Prostate gland (tissue), 2 donors: ENCODE data around the gene ALDH3A2. TPM values are rescaled to one million over a fixed set of nuclear protein-coding genes. Genes with fewer than 3 reads are reported as not detected.

ENCODE experiments used
- DNase-seq: peaks from one replicate; pipeline ENCODE4 v3.0.0-alpha.2; 2019; ENCODE audit warnings: low spot score
- H3K27ac ChIP-seq, 2 donors: fragments of 200-600 bp; sonication (generic); 2 replicates each; pipeline ENCODE4 v1.5.1; 2017 to 2019
- H3K27me3 ChIP-seq: fragments of 200-600 bp; sonication (generic); replicated peaks from 2 replicates; pipeline ENCODE4 v1.5.1; 2019; ENCODE audit not compliant: insufficient read depth
- H3K36me3 ChIP-seq, 2 donors: fragments of 200-600 bp; sonication (generic); 1 replicate in 1 of 2; 2 replicates in 1 of 2; pipeline versions ENCODE4 v1.5.1 to v1.8.1; 2017 to 2019
- H3K4me1 ChIP-seq: fragments of 200-600 bp; sonication (generic); replicated peaks from 2 replicates; pipeline ENCODE4 v1.5.1; 2019
- H3K4me3 ChIP-seq, 2 donors: fragments of 200-600 bp; sonication (generic); 2 replicates each; pipeline ENCODE4 v1.5.1; 2017 to 2019
- H3K9me3 ChIP-seq: fragments of 200-600 bp; sonication (generic); 2 replicates; pipeline ENCODE4 v1.5.1; 2017
- POLR2A ChIP-seq: fragments of 450-650 bp; IDR thresholded peaks from one replicate; pipeline ENCODE4 v1.6.1; 2016; ENCODE audit warnings: antibody characterized with exemption, mild to moderate bottlenecking
- POLR2AphosphoS5 ChIP-seq: sonication (generic); formaldehyde crosslinking; IDR thresholded peaks from one replicate; pipeline ENCODE4 v1.6.1; 2017; ENCODE audit warnings: antibody characterized with exemption
- WGBS: methylation state at CpG from one replicate; pipeline ENCODE4 v1.1.5; 2018; 5-methylcytosine and 5-hydroxymethylcytosine counted together
- intact Hi-C: fragments of 100-400 bp; cut with DNase I; formaldehyde crosslinking; loops from one replicate; pipeline ENCODE4 v1.14.2; 2022
- total RNA-seq, 2 donors: library from RNA; depleted of rRNA; stranded (reverse); fragments of >200 nt; gene quantifications; one replicate each; pipeline ENCODE4 v1.1.0, GENCODE V29; 2016
- TF ChIP-seq, protein P1 (sequence below), 4 experiments: fragments of 200-600 bp in 2 of 4; fragments of 450-650 bp in 2 of 4; sonication (generic) in 2 of 4; IDR thresholded peaks; 1 replicate in 3 of 4; 2 replicates in 1 of 4; pipeline ENCODE4 v1.5.1; 2016 to 2019; ENCODE audit warnings: antibody characterized with exemption in 4 of 4, mild to moderate bottlenecking in 2 of 4, moderate library complexity in 2 of 4

ALDH3A2 gene
- total RNA-seq, 2 donors from 2014 or later = 202 to 357 TPM

DNA sequence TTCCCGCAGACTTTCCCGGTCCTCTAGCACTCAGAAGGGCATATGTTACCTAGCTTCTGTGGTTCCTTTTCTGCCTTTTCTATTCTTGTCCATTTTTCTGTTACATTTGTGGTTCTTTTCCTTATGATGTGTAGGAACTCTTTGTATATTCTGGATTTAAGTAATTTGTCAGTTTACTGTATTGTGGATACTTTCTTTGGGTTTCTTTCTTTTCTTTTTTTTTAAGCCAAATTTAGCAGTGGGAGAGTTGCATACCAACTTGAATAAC lies 657 bp downstream of the ALDH3A2 start:
- H3K27ac ChIP-seq = peak overlapping the region; percentile 95 to 97
- intact Hi-C loops = loop anchor here (5.0 kb wide), 3 partner anchors 78 to 272 kb away; partner anchors contain the start of gene MAPK7
- peaks cover 20% of the 10 kb centered on the region for H3K4me1 ChIP-seq

DNA sequence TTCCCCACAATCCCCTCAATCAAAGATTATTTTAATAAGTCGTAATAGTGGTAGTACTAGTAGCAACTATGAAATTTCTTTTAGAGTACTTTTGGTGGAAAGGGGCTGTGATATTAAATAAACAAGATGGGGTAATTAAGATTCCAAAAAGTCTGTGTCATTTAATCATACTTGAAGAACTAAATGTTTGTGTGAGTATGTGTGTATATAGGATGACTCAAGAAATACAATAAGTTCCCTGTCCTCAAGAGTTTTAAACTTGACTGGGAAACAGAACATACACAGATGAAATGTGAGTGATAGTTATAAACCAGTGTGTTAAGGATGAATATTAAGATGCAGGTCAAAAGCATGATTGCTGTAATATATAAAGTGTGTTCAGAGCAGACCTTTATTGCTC lies 2.3 kb downstream of the ALDH3A2 start:
- H3K4me3 ChIP-seq = peak overlapping the region; percentile 69 to 71
- TF ChIP-seq POLR2AphosphoS5 = no peak
- no peak for TF ChIP-seq POLR2A
- TF ChIP-seq, protein P1, sequence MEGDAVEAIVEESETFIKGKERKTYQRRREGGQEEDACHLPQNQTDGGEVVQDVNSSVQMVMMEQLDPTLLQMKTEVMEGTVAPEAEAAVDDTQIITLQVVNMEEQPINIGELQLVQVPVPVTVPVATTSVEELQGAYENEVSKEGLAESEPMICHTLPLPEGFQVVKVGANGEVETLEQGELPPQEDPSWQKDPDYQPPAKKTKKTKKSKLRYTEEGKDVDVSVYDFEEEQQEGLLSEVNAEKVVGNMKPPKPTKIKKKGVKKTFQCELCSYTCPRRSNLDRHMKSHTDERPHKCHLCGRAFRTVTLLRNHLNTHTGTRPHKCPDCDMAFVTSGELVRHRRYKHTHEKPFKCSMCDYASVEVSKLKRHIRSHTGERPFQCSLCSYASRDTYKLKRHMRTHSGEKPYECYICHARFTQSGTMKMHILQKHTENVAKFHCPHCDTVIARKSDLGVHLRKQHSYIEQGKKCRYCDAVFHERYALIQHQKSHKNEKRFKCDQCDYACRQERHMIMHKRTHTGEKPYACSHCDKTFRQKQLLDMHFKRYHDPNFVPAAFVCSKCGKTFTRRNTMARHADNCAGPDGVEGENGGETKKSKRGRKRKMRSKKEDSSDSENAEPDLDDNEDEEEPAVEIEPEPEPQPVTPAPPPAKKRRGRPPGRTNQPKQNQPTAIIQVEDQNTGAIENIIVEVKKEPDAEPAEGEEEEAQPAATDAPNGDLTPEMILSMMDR (IDR thresholded peaks at IDR 0.05) = no peak
- intact Hi-C loops = loop anchor here (5.0 kb wide), 1 partner anchor 139 kb away; no protein-coding TSS in a partner anchor
- H3K4me1 ChIP-seq = peaks cover 20% of the 10 kb centered on the region
- H3K27ac ChIP-seq = peak overlapping the region; percentile 95 to 97
- no peak for DNase-seq
- H3K36me3 ChIP-seq = peaks cover 0 to 7% of the 10 kb centered on the region in 2 donors
- no peaks in the 10 kb centered on the region for H3K9me3 ChIP-seq
- H3K27me3 ChIP-seq = no peaks in the 10 kb centered on the region
- 75% methylated on average over 1 of the region's 1 CpG for WGBS

More for the DNA sequence above, 657 bp downstream of the ALDH3A2 start:
- DNase-seq = no peak
- no peaks in the 10 kb centered on the region for H3K27me3 ChIP-seq
- TF ChIP-seq POLR2AphosphoS5 = no peak
- no peak for TF ChIP-seq POLR2A
- WGBS = 0% methylated on average over 2 of the region's 2 CpGs
- H3K9me3 ChIP-seq = no peaks in the 10 kb centered on the region
- H3K4me3 ChIP-seq = peak overlapping the region; percentile 69 to 71
- peaks cover 0 to 7% of the 10 kb centered on the region in 2 donors for H3K36me3 ChIP-seq

DNA sequence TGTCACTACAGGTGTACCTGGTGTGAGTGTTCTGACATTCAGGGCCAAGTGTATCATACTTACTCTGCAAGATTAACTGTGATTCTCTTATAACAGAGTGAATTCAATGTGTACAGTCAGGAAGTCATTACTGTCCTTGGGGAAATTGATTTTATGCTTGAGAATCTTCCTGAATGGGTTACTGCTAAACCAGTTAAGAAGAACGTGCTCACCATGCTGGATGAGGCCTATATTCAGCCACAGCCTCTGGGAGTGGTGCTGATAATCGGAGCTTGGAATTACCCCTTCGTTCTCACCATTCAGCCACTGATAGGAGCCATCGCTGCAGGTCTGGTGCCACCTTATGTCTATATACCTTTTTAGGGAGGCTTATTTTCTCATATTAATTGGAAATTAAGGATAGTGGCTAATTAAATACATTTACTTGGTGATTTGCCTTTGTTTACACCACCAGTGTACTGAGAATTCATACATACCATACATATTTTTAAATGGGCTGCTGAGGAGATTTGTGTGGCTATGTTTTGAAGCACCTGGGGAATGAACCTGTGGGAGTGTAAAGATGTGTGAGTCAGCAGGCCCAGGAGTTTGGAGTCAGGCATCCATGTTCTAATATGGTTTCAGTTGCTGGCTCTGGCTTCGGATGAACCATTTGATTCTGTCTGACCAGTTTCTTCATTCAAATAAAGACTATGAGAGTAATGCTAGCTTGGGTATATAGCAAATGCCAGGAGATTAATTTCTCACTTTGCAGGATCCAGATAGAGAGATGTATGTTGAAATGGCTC lies 3.1 kb downstream of the ALDH3A2 start:
- Histone ChIP-seq H3K4me3 (peak overlapping the region; percentile 69 to 71), H3K9me3 (no peaks in the 10 kb centered on the region), H3K4me1 (peaks cover 20% of the 10 kb centered on the region), H3K27me3 (no peaks in the 10 kb centered on the region), H3K36me3 (peaks cover 0 to 7% of the 10 kb centered on the region in 2 donors), H3K27ac (peak overlapping the region; percentile 61 to 97)
- WGBS = 58% methylated on average over 5 of the region's 5 CpGs
- DNase-seq = no peak
- intact Hi-C loops = loop anchor here (5.0 kb wide), 1 partner anchor 139 kb away; no protein-coding TSS in a partner anchor
- TF ChIP-seq POLR2A = no peak
- no peak for TF ChIP-seq POLR2AphosphoS5
- TF ChIP-seq, protein P1 (IDR thresholded peaks at IDR 0.05) = no peak

DNA sequence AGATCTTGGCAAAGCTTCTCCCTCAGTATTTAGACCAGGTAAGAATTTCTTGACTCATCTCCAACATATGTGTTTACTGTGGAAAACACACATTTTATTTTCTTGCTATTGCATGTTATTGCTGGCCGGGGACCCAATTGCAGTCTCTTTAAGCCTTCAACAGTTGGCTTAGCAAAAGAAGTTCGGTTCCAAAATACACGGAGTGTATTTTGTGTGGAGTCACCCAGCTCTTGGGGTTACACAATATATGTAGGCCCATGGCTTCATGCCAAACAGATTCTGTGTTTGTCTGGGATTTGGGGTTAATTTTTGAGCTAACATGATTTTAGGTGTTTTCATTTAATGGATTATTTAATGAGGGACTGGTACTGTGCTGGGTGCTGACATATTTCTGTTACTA lies 4.0 kb downstream of the ALDH3A2 start:
- Histone ChIP-seq H3K36me3 (peaks cover 0 to 7% of the 10 kb centered on the region in 2 donors), H3K4me3 (no peak overlapping the region), H3K4me1 (peaks cover 16% of the 10 kb centered on the region), H3K9me3 (no peaks in the 10 kb centered on the region), H3K27ac (peak overlapping the region; percentile 61 to 97), H3K27me3 (no peaks in the 10 kb centered on the region)
- WGBS = 26% methylated on average over 3 of the region's 3 CpGs
- peak; percentile 82 for DNase-seq
- TF ChIP-seq POLR2AphosphoS5 = peak; percentile 88
- TF ChIP-seq, protein P1 (IDR thresholded peaks at IDR 0.05) = no peak
- intact Hi-C loops = loop anchor here (5.0 kb wide), 1 partner anchor 140 kb away; no protein-coding TSS in a partner anchor

DNA sequence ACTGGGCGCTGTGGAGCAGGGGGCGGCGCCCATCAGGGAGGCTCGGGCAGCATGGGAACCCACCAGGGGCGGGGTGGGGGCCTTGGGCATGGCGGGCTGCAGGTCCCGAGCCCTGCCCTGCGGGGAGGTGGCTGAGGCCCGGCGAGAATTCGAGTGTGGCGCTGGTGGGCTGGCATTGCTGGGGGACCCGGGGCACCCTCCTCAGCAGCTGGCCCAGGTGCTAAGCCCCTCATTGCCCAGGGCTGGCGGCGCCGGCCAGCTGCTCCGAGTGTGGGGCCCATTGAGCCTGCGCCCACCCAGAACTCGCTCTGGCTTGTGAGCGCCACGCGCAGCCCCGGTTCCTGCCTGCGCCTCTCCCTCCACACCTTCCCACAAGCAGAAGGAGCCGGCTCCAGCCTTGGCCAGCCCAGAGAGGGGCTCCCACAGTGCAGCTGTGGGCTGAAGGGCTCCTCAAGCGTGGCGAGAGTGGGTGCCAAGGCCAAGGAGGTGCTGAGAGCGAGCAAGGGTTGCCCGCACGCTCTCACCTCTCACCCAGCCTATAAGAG lies 5.9 kb downstream of the ALDH3A2 start:
- Histone ChIP-seq H3K4me3 (no peak overlapping the region), H3K27ac (no peak overlapping the region), H3K9me3 (no peaks in the 10 kb centered on the region), H3K4me1 (peaks cover 14% of the 10 kb centered on the region), H3K27me3 (no peaks in the 10 kb centered on the region), H3K36me3 (peaks cover 0 to 7% of the 10 kb centered on the region in 2 donors)
- 98% methylated on average over 24 of the region's 30 CpGs for WGBS
- TF ChIP-seq POLR2A = no peak
- TF ChIP-seq POLR2AphosphoS5 = no peak
- TF ChIP-seq, protein P1 (IDR thresholded peaks at IDR 0.05) = no peak
- no peak for DNase-seq
- intact Hi-C loops = loop anchor here (5.0 kb wide), 1 partner anchor 142 kb away; no protein-coding TSS in a partner anchor
